HL-60/S4 (cell line): ENCODE results near the gene GTSE1.

Source experiments
- in situ Hi-C: fragments of 300-500 bp; cut with MboI; formaldehyde crosslinking; loops from 2 replicates; pipeline ENCODE4 v1.14.3; 2022; ENCODE audit warnings: low sequenced_read_pairs

GTSE1 gene

DNA sequence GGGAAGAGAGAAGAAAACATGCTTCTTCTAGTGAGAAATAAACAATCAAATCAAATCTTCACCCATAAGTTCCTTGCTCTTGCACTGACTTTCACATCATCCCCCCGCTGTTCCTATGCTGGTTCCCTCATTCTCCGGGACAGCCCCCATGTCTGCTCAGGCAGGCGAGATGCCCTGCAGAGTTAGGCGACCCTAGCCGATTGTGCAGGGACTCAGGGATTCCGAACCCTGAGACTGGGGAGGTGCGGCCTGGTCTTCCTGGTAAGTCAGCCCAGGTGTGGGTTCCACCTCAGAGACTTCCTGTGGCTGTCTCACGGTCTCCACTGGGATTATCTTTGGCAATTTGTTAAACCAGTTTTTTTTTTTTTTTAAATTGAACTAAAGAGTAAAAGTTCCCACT, 22.3 kb upstream of the GTSE1 start:
- in situ Hi-C loops: no loop called here

DNA sequence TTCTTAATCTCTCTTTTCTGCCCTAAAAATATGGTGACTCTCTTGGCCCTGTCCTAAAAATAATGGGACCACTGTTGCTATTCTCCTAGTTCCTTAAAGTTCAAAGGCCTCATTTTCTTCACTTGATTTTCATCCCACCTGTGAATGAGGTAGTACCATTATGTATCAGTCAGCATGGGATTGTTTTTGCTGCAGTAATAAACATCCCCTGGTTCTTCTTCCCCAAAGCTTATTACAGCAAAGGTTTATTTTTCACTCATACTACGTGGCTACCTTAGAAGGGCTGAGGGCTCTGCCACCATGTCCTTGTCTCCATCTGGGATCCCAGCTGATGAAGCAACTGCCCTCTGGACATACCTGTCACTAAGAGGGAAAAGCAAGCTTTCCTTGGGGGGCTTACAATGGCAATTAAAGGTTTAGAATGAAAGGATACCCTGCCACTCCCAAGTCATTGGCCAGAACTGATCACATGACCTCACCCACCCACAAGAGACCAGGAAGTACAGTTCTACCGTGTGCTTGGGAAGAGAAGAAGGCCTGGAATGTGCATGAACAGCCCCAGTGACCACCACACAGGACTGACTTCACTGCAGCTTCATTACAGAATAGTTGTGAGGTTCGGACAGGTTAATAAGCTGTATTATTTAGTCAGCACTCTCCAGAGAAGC, 21.1 kb upstream of the GTSE1 start:
- in situ Hi-C loops: no loop called here

DNA sequence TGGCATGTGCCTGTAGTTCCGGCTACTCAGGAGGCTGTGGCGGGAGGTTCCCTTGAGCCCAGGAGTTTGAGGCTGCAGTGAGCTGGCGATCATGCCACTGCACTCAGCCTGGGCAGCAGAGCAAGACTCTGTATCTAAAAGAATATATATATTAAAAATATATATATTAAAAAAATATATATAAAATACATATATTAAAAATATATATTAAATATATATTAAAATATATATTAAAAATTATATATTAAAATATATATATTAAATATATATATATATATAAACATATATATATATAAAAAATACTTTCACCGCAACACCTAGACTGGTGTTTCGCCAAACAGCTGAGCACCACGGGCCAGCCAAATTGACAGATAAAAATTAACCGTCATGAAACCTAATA, 20.1 kb upstream of the GTSE1 start:
- in situ Hi-C loops: no loop called here

DNA sequence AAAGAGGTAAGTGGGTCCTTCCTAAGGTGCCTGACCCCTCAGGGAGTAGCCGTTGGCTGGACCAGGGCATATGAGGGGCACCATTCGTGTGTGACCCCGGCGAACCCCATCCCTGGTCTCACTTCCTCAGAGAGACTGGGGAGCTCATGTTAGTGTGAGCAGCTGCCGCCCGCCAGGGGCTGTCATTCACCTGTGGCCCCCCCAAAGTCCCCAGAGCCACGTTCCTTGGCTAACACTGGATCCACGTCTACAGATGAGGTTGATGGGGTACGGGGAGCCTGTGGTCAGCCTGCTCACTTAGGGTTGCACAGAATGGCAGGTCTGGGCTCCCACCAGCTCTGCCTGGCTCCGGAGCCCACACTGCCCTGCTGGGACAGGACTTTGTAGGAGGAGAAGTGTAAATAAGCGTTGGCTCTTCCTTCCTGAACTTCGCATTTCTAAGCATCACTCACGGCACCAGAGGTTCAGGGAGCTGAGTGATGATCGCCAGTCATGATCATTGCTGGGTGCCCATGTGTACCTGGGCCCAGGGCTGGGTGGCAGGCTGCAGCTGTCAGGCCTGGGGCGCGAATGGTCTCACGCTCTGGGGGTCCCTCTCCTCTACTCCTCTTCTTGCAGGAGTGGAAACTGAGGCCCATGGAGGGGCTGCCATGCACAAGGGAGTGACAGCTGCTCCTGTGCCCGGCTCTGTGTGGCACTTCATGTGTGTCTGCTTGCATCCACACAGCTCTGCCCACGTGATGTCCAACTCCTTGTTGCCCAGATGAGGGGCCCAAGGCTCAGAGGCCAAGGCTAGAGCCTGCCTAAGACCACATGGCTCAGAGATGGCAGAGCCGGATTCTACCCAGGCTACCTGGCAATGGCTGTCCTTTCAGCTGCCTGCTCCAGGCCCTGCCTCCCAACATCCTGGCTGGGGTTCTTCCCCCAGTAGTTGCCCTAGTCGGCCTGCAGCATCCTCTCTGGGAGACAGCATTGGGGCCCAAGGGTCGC, 17.7 kb upstream of the GTSE1 start:
- in situ Hi-C loops: no loop called here

DNA sequence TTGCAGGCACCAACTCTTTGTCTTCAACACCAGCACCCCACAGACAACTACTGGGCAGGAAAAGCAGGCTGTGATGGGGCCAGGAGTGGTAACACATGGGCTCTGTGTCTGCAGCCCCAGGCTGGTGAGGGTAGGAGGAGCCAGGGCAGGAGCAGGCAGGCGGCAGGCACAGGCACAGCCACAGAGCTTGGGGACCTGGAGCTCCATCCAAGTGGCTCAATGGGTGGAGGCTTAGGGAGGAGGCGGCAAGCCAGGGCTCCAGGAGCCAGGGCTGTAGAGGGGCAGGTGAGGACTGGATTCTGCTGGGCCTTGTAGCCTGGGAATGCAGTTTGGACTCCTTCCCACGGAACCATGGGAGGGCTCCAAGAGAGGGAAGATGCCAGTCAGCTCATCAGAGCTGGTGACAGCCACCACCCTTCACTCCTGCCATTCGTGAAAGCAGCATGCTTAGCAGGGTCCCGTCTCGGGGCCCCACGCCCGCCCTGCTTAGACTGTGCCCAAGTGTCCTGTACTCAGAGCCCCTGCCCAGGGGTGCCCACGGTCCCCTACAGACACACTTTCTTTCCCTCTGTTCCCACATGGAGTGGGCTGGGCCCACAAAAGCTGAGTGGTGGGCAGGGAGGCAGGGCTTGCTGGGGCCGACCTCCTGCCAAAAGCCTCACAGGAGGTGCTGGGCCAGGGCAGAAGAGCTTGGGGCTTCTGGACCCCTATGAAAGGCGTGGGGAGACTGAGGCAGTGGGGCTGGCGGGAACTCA, 16.4 kb upstream of the GTSE1 start:
- in situ Hi-C loops: no loop called here

DNA sequence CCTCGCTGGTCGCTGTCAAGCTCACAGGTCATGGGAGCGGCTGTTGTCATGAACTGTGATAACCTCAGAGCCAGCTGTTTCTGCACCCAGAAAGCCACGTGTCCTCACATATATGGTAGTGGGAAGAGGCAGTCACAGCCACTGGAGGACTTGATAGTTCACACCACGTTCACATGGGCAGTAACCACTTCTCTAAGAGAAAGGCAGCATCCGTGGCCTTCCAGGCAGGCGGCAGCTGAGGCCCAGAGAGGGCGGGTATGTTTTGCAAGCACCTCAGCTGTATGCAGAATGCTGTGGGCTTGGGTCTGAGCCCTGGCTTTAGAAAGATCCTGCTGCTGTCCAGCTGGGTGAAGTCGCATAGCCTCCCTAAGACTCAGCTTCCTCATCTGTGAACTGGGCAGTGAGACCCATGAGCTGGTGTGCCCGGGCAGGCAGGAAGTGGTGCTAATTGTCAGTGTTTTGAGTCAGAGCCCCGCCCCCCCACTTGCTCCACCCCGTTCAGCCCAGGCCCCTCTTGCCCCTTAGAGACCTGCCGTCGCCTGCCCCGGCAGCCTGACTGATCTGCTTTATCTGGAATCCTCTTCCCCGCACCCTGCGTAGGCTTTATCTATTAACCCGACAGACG, 15.6 kb upstream of the GTSE1 start:
- in situ Hi-C loops: no loop called here

DNA sequence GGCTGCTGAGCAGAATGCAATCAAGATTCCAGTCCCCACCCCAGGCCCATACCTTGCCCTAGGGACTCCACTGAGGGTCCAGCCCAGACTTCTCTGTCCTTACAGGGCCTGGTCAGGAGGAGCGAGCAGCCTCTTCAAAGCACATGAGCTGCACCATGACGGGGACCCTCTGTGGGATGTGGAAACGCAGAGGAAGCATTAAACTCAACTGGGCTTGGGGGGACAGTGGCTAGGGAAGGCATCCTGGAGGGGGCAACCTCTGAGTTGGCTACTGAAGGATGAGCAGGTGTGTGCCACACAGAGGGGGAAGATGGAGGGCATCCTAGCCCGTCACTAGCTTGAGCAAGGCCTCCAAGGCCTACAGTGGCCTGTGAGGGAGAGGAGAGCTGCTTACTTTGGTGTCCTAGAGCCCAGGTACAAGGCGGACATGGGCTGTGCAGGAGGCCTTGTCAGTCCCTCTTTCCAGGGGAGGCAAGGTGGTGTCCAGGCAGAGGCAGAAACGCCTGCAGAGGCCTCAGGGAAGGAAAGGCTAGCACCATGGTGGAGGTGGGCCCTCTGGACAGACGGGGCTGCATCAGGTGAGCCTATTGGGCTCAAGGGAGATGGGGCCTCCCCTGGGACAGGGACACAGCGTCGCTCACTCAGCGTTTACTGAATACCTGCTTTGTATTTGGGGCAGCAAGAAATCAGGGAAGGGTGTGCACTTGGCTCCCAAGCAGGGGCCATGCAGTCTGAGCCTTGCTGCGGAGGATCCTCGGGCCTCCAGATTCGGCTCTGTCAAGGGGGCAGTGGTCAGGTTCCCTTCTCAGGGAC, 14.6 kb upstream of the GTSE1 start:
- in situ Hi-C loops: no loop called here

DNA sequence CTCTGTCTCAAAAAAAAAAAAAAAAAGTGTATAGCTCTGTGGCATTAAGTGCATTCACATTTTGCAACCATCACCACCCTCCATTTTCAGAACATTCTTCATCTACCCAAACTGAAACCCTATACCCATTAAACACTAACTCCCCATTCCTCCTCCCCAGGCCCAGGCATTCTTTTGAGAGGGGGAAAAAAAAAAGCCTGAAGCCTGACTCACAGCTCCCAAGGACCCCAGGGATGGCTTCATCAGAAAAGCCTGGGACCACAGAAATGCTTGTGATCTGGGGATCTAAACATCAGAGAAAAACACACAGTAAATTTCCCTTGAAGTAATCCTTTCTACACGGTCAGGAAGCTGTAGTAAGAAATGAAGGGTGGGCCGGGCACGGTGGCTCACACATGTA, 10.7 kb upstream of the GTSE1 start:
- in situ Hi-C loops: no loop called here

DNA sequence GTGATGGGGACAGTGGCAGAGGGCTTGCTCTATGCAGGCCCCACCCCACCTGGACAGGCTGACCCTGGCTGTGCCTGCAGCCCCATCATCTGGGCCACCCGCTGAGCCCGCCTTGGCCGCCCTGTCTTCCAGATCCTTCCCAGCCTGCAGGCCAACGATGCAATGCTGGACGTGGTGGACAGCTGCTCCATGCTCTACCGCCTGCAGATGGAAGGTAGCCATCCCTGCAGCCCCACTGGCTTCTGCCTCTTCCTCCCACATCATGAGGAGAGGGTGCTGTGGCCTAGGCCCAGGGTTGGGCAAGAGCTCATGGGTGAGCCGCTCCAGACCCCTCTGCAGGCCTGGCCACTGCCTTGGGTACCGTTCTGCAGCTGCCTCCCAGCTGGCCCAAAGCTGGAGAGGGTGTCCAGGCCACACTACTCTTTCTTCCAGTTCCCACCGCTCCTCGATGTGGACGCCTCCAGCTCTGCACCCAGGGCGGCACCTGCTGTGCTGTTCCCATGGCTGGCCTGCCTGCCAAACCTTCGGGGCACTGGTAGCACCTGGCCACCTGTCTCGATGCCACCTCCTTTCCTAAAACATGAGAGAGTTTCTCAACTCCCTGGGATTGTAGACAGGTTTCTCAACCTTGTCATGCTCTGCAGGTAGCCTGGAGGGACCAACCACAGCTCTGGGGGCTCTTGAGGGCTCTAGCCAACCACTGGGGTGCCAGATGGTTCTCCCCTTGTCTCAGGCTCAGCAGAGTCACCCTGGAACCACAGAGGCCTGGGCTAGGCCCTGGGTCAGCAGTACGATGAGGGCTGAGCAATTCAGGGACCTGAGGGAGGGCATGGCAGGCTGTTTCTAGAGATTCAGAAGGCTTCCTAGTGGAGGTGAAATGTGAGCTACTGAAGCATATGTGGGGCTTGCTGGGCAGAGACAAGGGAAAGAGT, 9.5 kb upstream of the GTSE1 start:
- in situ Hi-C loops: no loop called here

DNA sequence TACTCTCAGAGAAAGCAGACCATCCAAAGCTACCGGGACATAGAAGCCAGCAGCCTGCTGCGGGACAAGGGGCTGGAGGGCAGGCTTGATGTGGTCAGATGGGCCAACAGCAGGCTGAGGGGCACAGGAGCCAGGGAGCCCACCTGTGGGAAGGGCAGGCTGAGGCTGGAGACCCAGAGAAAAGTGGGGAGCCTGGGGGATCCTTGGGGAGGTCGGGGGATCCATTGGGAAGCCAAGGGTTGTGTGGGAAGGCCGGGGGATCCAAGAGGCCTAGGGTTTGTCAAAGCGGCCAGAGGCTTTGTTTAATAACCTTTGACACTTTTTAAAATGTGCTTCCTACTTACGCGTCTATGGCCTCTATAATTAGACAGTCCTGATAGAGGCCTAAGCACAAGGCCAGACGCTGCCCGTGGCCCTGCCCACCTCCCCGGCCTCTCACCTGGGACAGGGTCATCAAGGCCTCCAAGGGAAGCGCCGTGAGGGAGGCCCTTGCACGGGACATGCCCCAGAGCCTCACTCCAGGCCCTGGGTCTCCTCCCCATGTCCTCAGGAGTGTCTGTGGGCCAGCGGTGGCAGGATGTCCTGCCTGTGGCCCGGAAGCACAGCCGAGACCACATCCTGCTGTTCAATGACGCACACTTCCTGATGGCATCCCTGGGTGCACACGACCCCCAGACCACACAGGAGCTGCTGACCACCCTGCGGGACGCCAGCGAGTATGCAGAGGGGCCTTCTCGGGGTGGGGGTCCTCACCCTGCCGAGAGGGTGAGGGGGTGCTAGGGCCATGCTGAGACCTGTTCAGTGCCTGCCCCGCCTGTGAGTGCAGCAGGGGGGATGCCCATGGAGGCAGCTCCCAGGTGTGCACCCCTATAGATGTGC, 8.6 kb upstream of the GTSE1 start:
- in situ Hi-C loops: no loop called here

DNA sequence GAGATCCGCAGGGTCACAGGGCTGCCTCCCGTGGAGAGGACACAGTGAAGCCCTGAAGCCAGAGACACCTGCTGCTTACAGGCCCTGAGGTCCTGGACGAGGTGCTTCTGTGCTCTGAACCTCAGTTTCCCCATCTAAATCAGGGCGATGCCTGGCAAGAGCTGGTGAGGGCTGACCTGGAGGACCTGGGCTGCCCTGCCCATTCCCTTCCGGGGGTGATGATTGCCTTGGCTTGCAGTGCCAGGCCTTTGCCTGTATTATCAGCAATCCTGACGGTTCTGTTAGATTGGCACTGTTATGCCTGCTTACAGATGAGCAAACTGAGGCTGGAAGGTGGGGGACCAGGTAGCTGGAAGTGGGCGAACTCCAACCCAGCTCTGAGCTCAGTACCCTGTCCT, 7.8 kb upstream of the GTSE1 start:
- in situ Hi-C loops: no loop called here

DNA sequence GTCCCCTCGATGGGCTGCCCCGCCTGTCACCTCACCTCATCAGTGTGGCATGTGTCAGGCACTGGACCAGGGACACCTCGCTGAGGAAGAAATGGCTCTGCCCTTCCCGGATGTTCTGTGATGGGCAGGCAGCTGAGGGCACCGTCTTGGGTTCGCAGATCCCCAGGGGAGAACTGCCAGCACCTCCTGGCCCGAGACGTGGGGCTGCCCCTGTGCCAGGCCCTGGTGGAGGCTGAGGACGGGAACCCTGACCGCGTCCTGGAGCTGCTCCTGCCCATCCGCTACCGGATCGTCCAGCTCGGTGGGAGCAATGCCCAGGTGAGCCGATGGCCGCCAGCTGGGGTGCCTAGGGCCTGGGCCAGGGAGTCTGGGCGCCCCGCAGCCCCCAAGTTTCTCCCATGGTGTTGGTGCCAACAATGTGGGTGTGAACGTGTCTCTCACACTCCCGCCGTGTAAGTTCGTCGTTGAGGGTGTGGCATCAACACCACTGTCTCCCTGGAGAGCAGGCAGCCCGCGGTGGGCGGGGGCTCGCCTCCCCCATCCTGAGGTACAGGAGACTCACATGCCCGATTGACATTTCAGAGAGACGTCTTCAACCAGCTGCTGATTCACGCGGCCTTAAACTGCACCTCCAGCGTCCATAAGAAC, 7.3 kb upstream of the GTSE1 start:
- in situ Hi-C loops: no loop called here

DNA sequence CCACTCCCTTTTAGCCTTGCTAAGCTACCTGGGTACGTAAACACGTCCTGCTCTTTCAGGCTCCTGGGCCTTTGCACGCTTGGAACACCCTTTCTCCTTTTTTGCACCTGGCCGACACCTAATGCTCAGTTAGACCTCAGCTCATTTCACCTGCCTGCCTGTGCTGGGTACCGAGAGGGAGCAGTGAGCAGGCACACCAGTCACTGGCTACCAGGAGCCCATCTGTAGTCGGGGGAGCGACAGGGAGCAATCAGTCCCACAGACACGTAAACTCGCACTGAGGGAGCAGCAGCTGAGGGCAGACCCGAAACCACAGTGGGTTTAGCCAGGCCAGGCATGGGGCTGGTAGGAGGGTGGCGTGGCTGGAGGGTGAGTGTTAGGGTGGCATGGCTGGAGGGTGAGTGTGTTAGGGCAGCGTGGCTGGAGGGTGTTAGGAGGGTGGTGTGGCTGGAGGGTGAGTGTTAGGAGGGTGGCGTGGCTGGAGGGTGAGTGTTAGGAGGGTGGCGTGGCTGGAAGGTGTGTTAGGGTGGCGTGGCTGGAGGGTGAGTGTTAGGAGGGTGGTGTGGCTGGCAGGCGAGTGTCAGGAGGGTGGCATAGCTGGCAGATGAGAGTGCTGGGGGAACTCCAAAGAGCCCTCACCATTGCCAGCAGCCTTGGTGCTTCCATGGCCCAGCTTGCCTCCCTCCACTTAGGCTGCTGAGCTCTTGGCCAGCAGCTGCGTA, 6.4 kb upstream of the GTSE1 start:
- in situ Hi-C loops: no loop called here

DNA sequence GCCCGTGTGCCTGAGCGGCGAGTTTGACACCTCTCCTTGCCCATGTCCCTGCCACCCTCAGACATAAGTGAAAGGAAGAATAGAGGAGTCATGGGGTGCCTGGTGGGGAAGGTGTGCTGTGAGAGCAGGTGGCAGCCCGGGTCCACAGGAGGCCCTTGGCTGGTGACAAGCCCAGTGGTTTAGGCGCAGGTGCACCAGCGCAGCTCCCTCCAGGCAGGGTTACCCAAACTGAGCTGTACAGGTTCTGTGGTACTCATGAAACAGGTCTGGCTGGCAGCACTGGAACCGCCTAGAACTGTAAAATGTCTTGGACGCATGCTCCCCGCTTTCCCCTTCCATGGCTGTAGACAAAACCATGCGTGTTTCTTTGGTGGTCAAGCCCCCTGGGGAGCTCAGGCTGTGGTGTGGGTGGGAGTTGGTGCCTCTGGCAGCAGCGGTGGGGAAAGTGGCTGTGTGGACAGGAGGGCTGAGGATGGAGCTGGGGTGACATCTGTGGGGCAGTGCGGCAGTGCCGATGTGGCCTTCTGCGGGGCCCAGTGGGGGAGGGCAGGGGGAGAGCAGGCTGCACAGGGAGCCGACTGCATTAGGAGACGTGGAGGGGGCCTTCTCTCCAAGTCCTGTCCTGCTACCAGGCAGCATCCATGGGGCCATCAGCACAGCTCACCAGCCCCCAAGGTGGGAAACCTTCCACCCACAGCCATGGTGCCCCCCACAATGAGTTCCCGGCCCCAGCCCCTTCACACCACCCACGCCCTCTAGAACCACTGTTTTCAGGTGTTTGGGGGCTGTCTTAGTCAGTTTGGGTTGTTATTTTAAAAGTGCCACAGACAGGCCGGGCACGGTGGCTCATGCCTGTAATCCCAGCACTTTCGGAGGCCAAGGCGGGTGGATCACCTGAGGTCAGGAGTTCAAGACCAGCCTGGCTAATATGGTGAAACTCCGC, 5.6 kb upstream of the GTSE1 start:
- in situ Hi-C loops: no loop called here

DNA sequence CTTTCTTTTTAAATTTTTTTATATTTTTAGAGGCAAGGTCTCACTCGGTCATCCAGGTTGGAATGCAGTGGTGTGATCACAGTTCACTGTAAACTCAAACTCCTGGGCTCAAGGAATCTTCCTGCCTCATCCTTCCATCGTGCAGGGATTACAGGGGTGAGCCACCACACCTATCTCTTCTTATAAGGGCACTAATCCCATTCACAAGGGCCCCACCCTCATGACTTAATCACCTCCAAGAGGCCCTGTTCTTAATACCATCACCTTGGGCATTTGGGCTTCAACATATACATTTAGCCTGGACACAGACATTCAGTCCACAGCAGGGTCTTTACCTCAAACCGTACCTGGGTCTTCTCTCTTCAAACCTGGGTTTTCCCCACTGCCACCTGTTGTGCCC, 4.5 kb upstream of the GTSE1 start:
- in situ Hi-C loops: no loop called here

DNA sequence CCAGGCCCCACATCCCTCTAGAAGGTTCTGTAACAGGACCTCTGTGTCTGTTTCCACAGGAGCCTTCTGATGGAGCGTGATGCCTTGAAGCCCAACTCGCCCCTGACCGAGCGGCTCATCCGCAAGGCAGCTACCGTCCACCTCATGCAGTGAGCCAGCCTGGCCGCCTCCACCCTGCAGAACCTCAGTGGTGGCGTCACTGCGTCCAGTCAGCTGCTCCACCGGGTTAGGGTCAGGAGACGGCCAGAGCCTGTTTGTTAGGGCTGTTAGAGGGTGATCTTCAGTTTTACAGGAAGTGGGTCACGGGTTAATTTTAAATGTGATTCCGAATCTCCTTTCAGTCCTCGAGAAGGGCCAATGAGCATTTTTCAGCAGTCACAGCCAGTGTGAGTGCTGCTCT, 3.9 kb upstream of the GTSE1 start:
- in situ Hi-C loops: no loop called here
